Transverse colon (tissue), 4 donors: ENCODE measurements around the gene FCMR.

ENCODE experiments used
- CTCF ChIP-seq, 5 experiments: fragments of 200-600 bp in 3 of 5; fragments of 450-650 bp in 2 of 5; sonication (generic) in 3 of 5; IDR thresholded peaks; 1 replicate in 2 of 5; 2 replicates in 3 of 5; pipeline ENCODE4 v1.5.1; 2016 to 2017; ENCODE audit warnings: antibody characterized with exemption in 5 of 5, inconsistent platforms in 3 of 5, mild to moderate bottlenecking in 2 of 5, moderate library complexity in 1 of 5
- POLR2AphosphoS5 ChIP-seq, 3 donors: sonication (generic); formaldehyde crosslinking; IDR thresholded peaks; one replicate each; pipeline ENCODE4 v1.6.1; 2016; ENCODE audit warnings: antibody characterized with exemption in 3 of 3

- TF ChIP-seq POLR2AphosphoS5 (IDR thresholded peaks at IDR 0.05): no peak
- no peak for TF ChIP-seq CTCF (IDR thresholded peaks at IDR 0.05)
These were observed 33.0 kb upstream of the FCMR start for GRCh38 chr1:206954459-206955342.
